Renal cortex interstitium (tissue), 11 donors: ENCODE data around the gene CFAP53. TPM values are rescaled to one million over a fixed set of nuclear protein-coding genes. Genes with fewer than 3 reads are reported as not detected.
"Not testable (repeated sequence)": the region's sequence is repeated elsewhere in the genome, so short reads cannot be mapped to it uniquely, and the experiment has no call there.

Experiments used
- DNase-seq, 11 donors: peaks; one replicate each; pipeline ENCODE4 v3.0.0-alpha.2; 2013; ENCODE audit warnings: low read depth in 9 of 11, low spot score in 4 of 11; ENCODE audit errors: extremely low read depth in 1 of 11
- polyA plus RNA-seq, 3 donors: library from polyadenylated mRNA; unstranded; fragments of 120-200 nt; gene quantifications; one replicate each; pipeline ENCODE4 v1.2.1, GENCODE V29; 2013; ENCODE audit not compliant: insufficient read length in 3 of 3

The CFAP53 gene
- polyA plus RNA-seq, 3 donors: 3.5 to 4.3 (median 3.9) TPM

DNA sequence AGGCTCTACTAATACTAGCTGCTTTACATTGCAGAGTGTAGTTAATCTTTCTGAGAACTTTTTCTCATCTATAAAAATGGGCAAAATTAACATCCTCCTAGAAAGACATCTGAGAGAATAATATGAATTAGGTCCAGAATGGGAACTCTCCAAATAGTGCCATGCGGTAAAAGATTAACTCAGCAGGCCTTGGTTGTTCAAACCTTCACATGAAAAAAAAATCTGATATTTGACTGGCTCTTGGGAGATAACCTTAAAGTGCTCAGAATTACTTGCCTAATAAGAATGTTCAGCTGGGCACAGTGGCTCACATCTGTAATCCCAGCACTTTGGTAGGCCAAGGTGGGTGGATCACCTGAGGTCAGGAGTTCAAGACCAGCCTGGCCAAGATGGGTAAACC is 26.7 kb upstream of the CFAP53 start:
- no peak for DNase-seq

GRCh38 chr18:50289108-50289443 is 22.8 kb upstream of the CFAP53 start:
- no peak for DNase-seq

DNA sequence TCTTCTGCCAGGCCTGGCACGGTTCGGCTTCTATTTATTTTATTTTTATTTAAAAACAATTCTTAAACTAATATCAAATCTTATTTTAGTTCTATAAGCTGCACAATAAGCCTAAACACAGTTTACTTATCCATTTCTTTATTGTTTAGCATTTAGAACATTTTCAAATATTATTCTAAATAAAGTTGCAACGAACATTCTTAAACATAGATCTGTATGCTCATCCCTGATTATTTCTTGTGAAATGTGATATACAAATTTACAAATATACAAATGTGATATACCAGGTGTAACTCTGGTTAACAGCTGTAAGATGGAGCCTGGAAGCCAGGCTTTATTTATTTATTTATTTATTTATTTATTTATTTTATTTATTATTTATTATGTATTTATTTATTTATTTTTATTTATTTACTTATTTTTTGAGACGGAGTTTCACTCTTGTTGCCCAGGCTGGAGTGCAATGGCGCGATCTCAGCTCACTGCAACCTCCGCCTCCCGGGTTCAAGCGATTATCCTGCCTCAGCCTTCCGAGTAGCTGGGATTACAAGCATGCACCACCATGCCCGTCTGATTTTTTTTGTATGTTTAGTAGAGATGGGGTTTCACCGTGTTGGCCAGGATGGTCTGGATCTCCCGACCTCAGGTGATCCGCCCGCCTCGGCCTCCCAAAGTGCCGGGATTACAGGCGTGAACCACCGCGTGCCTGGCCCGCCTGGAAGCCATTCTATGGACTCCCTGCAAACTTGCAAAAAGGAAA is 22.2 kb upstream of the CFAP53 start:
- not testable (repeated sequence) for DNase-seq

- DNase-seq: peak; percentile 98 to 100 (median 99)
Observed at GRCh38 chr18:50287441-50288347, 21.4 kb upstream of the CFAP53 start, which contains the start of gene CXXC1. CXXC1 (minus strand) TSS chr18:50287692; CDS start chr18:50287589, 103 bp downstream.

GRCh38 chr18:50287028-50287440 is 20.7 kb upstream of the CFAP53 start:
- DNase-seq: no peak

DNA sequence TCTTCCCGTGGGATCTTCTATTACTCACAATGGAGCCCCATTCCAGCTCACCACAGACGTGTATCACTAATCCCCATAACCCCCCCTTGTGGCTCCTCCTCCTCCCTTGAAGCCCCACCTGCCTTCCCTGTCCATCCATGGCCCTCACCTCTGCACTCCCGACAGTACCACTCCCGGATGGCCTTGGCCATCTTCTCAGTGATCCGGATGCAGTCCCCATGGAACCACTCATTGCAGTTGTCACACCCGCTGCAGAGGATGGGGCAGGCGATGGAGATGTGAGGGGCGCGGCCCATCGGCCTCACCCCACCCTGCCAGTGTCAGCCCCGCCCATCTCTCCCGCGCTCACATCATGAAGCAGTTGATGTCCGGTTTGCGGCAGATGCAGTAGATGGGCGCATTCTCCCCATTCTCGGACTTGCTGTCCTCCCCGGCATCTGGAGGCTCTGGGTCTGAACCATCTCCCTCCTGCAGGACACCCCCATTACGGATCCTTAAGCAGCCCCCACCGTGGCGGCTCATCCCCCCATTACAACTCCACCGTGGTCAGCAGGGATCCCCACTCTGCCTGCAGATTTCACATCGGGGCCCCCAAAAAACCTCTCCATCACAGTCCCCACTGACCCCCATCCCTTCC is 20.2 kb upstream of the CFAP53 start:
- DNase-seq: no peak

DNA sequence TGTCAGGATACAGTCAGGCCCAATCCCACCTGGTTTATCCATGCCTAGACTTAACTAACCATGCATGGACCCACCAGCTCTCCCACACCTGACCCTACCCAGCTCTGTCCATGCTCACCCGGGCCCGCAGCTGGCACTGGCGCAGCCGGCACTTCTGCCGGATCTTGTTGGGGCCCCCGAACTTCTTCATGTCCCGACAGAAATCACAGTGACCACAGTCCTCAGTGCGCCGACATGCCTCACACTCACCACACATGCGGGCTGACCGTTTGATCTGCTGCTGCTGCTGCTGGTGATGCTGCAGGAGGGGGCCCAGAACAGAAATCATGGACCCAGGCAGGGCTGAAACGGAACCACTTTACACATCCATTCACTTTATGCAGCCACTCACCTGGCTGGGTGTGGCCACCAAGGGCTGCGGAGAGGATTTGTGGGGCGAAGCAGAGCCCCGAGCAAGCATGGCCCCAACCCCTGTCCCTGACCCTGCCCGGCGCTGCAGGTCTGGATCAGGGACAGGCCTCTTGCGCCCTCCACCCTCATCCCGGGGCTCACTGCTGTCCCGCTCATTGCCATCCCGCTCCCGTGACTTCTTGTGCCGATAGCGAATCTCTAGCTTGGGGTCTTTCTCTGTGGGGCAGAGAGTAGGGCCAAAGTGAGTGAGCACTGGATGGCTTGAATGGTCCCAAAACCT is 19.5 kb upstream of the CFAP53 start:
- DNase-seq: no peak

GRCh38 chr18:50285071-50285470 is 18.8 kb upstream of the CFAP53 start:
- no peak for DNase-seq

- DNase-seq: no peak
Observed at GRCh38 chr18:50284255-50284885, 18.1 kb upstream of the CFAP53 start.

DNA sequence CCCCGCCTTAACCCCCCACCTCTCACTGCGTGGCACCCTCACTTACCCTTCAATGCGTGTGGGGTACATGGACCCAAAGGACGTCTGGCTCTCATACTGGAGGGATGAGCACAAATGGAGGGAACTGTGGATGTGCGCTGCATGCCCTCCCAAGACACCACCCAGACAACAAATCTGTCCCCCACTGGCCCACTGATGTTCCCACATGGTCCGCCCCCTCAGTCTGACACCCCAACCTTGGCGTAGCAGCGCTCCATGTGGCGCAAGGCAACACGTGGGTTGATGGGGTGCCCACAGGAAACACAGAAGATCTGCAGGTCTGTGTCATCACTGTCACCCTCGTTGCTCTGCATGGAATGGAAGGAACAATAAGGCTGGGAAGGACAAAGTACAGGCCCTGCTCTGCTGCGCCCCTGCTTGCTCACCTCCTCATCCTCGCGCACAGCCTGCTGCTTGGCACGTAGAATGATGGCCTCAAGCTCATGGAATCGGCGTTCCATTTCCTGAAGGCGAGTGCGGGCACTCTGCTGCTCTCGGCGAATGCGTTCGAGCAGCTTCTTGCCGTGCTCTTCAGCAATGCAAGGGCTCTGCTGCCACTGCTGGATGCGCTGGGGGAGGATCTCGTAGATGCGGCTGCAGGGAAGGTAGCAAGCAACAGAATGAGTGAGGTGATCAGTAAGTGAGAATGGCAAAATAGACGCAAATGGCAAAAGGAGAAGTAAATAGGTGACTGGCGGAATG is 17.3 kb upstream of the CFAP53 start:
- DNase-seq: no peak

GRCh38 chr18:50282521-50283335 is 16.4 kb upstream of the CFAP53 start:
- no peak for DNase-seq

GRCh38 chr18:50281972-50282520 is 15.8 kb upstream of the CFAP53 start:
- DNase-seq: no peak

- DNase-seq: peak; percentile 92 to 98 (median 97)
Observed at GRCh38 chr18:50281295-50281971, 15.1 kb upstream of the CFAP53 start, which contains the start of gene MBD1. MBD1 (minus strand) TSS chr18:50281523; CDS start chr18:50279992, 1,531 bp downstream.

DNA sequence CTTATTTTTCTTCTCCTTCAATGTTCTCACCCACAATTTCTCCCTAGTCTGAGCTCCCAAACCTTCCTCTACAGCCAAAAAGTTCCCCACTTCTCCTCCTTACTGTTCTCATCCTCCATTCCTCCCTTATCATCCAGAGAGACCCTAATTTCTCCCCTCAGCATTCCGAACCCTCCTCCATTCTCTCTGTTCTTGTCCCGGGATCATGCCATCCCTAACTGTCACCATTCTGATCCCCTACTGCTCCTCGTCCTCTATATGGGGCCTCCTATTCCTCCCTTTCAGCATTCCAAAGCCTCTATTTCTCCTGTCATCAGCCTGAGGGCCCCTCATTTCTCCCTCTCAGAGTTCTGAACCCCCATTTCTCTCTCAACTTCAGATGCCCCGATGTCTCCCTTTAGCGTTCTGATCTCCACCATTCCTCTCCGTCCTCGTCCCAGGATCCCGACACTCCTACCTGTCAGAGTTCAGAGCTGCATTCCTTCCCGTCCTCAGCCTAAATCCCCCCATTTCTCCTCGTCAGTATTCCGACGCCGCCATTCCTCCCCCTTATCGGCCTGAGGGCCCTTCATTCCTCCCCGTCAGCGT is 14.5 kb upstream of the CFAP53 start:
- DNase-seq: no peak

- no peak for DNase-seq
Observed at GRCh38 chr18:50279752-50280151, 13.5 kb upstream of the CFAP53 start.

DNA sequence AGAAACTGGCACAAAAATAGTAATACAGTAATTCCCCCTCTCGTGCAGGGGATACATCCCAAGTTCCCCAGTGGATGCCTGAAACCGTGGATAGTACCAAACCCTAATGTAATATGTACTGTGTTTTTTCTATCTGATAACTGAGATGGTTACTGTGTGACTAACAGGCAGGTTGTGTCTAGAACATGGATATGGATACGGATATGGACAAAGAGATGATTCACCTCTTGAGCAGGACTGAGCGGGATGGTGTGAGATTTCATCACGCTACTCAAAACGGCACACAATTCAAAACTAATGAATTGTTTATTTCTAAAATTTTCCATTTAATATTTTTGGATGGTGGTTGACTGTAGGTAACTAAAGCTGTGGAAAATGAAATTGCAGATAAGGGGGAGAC is 11.6 kb upstream of the CFAP53 start:
- DNase-seq: no peak
